Astrocyte (in vitro differentiated cells and primary cell): ENCODE measurements around the gene SETD2. TPM values are rescaled to one million over a fixed set of nuclear protein-coding genes. Genes with fewer than 3 reads are reported as not detected.

Source experiments
- DNase-seq: peaks from one replicate; pipeline ENCODE4 v3.0.0-alpha.2; 2010; ENCODE audit warnings: low read depth
- FAIRE-seq: peaks from 2 replicates; lab custom pipeline; 2011; peaks lifted over from hg19 to GRCh38; lab: Jason Lieb, UNC
- H2AFZ ChIP-seq: 2 replicates; pipeline ENCODE4 v1.6.0; 2012; ENCODE audit warnings: low read depth, low read length, inconsistent platforms
- H3K27ac ChIP-seq: 2 replicates; pipeline ENCODE4 v1.5.1; 2011; ENCODE audit warnings: low read depth, low read length, inconsistent platforms
- H3K27me3 ChIP-seq: 2 replicates; pipeline ENCODE4 v1.6.0; 2011; ENCODE audit warnings: low read length, inconsistent platforms; ENCODE audit not compliant: insufficient read depth
- H3K36me3 ChIP-seq: 2 replicates; pipeline ENCODE4 v1.5.1; 2011; ENCODE audit warnings: low read length, inconsistent platforms; ENCODE audit not compliant: insufficient read depth
- H3K4me1 ChIP-seq: 2 replicates; pipeline ENCODE4 v1.5.1; 2011; ENCODE audit warnings: low read length, inconsistent platforms; ENCODE audit not compliant: insufficient read depth
- H3K4me2 ChIP-seq: 2 replicates; pipeline ENCODE4 v1.6.0; 2012; ENCODE audit warnings: low read length, inconsistent platforms
- H3K4me3 ChIP-seq: 2 replicates; pipeline ENCODE4 v1.5.1; 2011; ENCODE audit warnings: low read depth, mild to moderate bottlenecking, low read length, inconsistent platforms; ENCODE audit not compliant: insufficient read depth
- H3K79me2 ChIP-seq: 2 replicates; pipeline ENCODE4 v1.6.0; 2012; ENCODE audit warnings: mild to moderate bottlenecking, low read length, inconsistent platforms; ENCODE audit not compliant: insufficient read depth
- H3K9ac ChIP-seq: 2 replicates; pipeline ENCODE4 v1.6.0; 2012; ENCODE audit warnings: mild to moderate bottlenecking, low read length, inconsistent platforms
- H3K9me3 ChIP-seq: 2 replicates; pipeline ENCODE4 v1.5.1; 2012; ENCODE audit warnings: low read depth, mild to moderate bottlenecking, low read length, inconsistent platforms; ENCODE audit not compliant: insufficient read depth
- H4K20me1 ChIP-seq: 2 replicates; pipeline ENCODE4 v1.6.0; 2012; ENCODE audit warnings: low read length, inconsistent platforms; ENCODE audit not compliant: insufficient read depth
- H3K27ac Mint-ChIP-seq: one replicate; pipeline ENCODE4 v1.8.0; 2021; ENCODE audit warnings: mild to moderate bottlenecking, mixed read lengths; ENCODE audit not compliant: unreplicated experiment
- H3K27me3 Mint-ChIP-seq: one replicate; pipeline ENCODE4 v1.8.0; 2021; ENCODE audit warnings: low read depth, mixed read lengths; ENCODE audit not compliant: unreplicated experiment
- H3K36me3 Mint-ChIP-seq: one replicate; pipeline ENCODE4 v1.8.0; 2021; ENCODE audit warnings: low read depth, mixed read lengths; ENCODE audit not compliant: unreplicated experiment
- H3K4me1 Mint-ChIP-seq: one replicate; pipeline ENCODE4 v1.8.0; 2021; ENCODE audit warnings: low read depth, mixed read lengths; ENCODE audit not compliant: unreplicated experiment
- H3K4me3 Mint-ChIP-seq: one replicate; pipeline ENCODE4 v1.8.0; 2021; ENCODE audit warnings: mild to moderate bottlenecking, moderate library complexity, mixed read lengths; ENCODE audit not compliant: unreplicated experiment
- H3K9me3 Mint-ChIP-seq: one replicate; pipeline ENCODE4 v1.8.0; 2021; ENCODE audit warnings: mild to moderate bottlenecking, mixed read lengths; ENCODE audit not compliant: unreplicated experiment
- EZH2 ChIP-seq: IDR thresholded peaks from 2 replicates; pipeline ENCODE4 v1.6.1; 2012; ENCODE audit warnings: mild to moderate bottlenecking, low read length, inconsistent platforms; ENCODE audit not compliant: insufficient read depth
- total RNA-seq: library from RNA; stranded (reverse); gene quantifications from 2 replicates; pipeline ENCODE4 v1.2.1, GENCODE V29; 2021
- TF ChIP-seq, protein P1 (sequence below): IDR thresholded peaks from 2 replicates; pipeline ENCODE4 v1.5.1; 2011; ENCODE audit warnings: low read depth, mild to moderate bottlenecking, inconsistent platforms, low read length, moderate library complexity; ENCODE audit not compliant: insufficient read depth

The SETD2 gene
- total RNA-seq, 1 donor from 2014 or later, result 46.5 TPM

GRCh38 chr3:47007001-47007400 is 156.9 kb downstream of the SETD2 start:
- Histone ChIP-seq H4K20me1 (no peaks in the 10 kb centered on the region), H3K9ac (no peak overlapping the region), H3K79me2 (no peaks in the 10 kb centered on the region), H3K4me3 (no peak overlapping the region), H3K27me3 (no peaks in the 10 kb centered on the region), H2AFZ (no peak overlapping the region), H3K4me1 (peaks cover 10% of the 10 kb centered on the region), H3K4me2 (no peak overlapping the region), H3K27ac (no peak overlapping the region), H3K36me3 (no peaks in the 10 kb centered on the region), H3K9me3 (no peaks in the 10 kb centered on the region)
- Mint-ChIP-seq H3K27ac (no peak overlapping the region), H3K36me3 (peaks cover 17% of the 10 kb centered on the region), H3K27me3 (peaks cover 3% of the 10 kb centered on the region), H3K9me3 (peaks cover 2% of the 10 kb centered on the region), H3K4me1 (peaks cover 4% of the 10 kb centered on the region), H3K4me3 (no peak overlapping the region)
- no peak for TF ChIP-seq EZH2
- TF ChIP-seq, protein P1, sequence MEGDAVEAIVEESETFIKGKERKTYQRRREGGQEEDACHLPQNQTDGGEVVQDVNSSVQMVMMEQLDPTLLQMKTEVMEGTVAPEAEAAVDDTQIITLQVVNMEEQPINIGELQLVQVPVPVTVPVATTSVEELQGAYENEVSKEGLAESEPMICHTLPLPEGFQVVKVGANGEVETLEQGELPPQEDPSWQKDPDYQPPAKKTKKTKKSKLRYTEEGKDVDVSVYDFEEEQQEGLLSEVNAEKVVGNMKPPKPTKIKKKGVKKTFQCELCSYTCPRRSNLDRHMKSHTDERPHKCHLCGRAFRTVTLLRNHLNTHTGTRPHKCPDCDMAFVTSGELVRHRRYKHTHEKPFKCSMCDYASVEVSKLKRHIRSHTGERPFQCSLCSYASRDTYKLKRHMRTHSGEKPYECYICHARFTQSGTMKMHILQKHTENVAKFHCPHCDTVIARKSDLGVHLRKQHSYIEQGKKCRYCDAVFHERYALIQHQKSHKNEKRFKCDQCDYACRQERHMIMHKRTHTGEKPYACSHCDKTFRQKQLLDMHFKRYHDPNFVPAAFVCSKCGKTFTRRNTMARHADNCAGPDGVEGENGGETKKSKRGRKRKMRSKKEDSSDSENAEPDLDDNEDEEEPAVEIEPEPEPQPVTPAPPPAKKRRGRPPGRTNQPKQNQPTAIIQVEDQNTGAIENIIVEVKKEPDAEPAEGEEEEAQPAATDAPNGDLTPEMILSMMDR, result no peak
- DNase-seq, result no peak
- no peak for FAIRE-seq

DNA sequence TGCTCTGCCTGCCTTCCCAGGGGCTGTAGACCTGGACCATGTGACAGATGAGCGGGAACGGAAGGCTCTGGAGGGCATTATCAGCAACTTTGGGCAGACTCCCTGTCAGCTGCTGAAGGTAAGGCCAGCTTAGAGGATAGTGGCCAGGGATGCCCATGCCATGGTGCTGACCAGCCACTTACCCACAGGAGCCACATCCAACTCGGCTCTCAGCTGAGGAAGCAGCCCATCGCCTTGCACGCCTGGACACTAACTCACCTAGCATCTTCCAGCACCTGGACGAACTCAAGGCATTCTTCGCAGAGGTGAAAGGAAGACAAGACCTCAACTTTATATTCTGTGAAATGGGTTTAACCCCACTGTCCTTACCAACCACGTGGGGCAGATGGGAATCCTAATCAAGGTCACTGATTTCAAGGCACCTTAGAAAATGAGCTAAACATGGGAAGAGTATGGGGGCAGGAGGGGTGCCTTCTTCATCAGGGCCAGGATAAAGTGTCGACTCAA is 157.7 kb downstream of the SETD2 start:
- no peak for FAIRE-seq
- Mint-ChIP-seq H3K4me1 (peaks cover 4% of the 10 kb centered on the region), H3K27me3 (peaks cover 3% of the 10 kb centered on the region), H3K27ac (no peak overlapping the region), H3K9me3 (peaks cover 2% of the 10 kb centered on the region), H3K4me3 (no peak overlapping the region), H3K36me3 (peaks cover 17% of the 10 kb centered on the region)
- H3K4me2 ChIP-seq, result no peak overlapping the region
- H3K9ac ChIP-seq, result no peak overlapping the region
- H3K36me3 ChIP-seq, result no peaks in the 10 kb centered on the region
- TF ChIP-seq, protein P1, result no peak
- TF ChIP-seq EZH2, result no peak
- no peak overlapping the region for H2AFZ ChIP-seq
- H3K79me2 ChIP-seq, result no peaks in the 10 kb centered on the region
- peaks cover 10% of the 10 kb centered on the region for H3K4me1 ChIP-seq
- H3K27ac ChIP-seq, result no peak overlapping the region
- H3K27me3 ChIP-seq, result no peaks in the 10 kb centered on the region
- no peak overlapping the region for H3K4me3 ChIP-seq
- H4K20me1 ChIP-seq, result no peaks in the 10 kb centered on the region
- H3K9me3 ChIP-seq, result no peaks in the 10 kb centered on the region
- no peak for DNase-seq

- Mint-ChIP-seq H3K4me1 (peaks cover 4% of the 10 kb centered on the region), H3K27ac (no peak overlapping the region), H3K27me3 (peaks cover 3% of the 10 kb centered on the region), H3K9me3 (peaks cover 2% of the 10 kb centered on the region), H3K4me3 (no peak overlapping the region), H3K36me3 (peaks cover 17% of the 10 kb centered on the region)
- no peak for TF ChIP-seq EZH2
- TF ChIP-seq, protein P1, result no peak
- Histone ChIP-seq H2AFZ (no peak overlapping the region), H4K20me1 (no peaks in the 10 kb centered on the region), H3K4me2 (no peak overlapping the region), H3K9me3 (no peaks in the 10 kb centered on the region), H3K27me3 (no peaks in the 10 kb centered on the region), H3K4me3 (no peak overlapping the region), H3K4me1 (peaks cover 10% of the 10 kb centered on the region), H3K9ac (no peak overlapping the region), H3K36me3 (no peaks in the 10 kb centered on the region), H3K27ac (no peak overlapping the region), H3K79me2 (no peaks in the 10 kb centered on the region)
- FAIRE-seq, result no peak
- no peak for DNase-seq
Observed at GRCh38 chr3:47005212-47006144, 158.4 kb downstream of the SETD2 start.
